KMS-11 (cell line): Measurements from ENCODE around the gene CCNJL.

Experiments
- H2AFZ ChIP-seq: fragments of 200-600 bp; sonication (generic); 2 replicates; pipeline ENCODE4 v1.6.1; 2016; ENCODE audit warnings: antibody characterized with exemption, mixed run types, low read depth
- H3K27ac ChIP-seq: fragments of 200-600 bp; sonication (generic); 2 replicates; pipeline ENCODE4 v1.6.1; 2016; ENCODE audit warnings: mild to moderate bottlenecking, mixed run types
- H3K27me3 ChIP-seq: fragments of 200-600 bp; sonication (generic); 2 replicates; pipeline ENCODE4 v1.6.1; 2017; ENCODE audit warnings: mild to moderate bottlenecking, low read depth, mixed run types, moderate library complexity; ENCODE audit not compliant: insufficient read depth
- H3K36me3 ChIP-seq: fragments of 200-600 bp; sonication (generic); 2 replicates; pipeline ENCODE4 v1.6.1; 2017; ENCODE audit warnings: mild to moderate bottlenecking, mixed run types; ENCODE audit not compliant: insufficient read depth
- H3K4me1 ChIP-seq: fragments of 200-600 bp; sonication (generic); 2 replicates; pipeline ENCODE4 v1.6.1; 2016; ENCODE audit warnings: mild to moderate bottlenecking, low read depth, mixed run types; ENCODE audit not compliant: poor library complexity, severe bottlenecking
- H3K4me2 ChIP-seq: fragments of 200-600 bp; sonication (generic); 2 replicates; pipeline ENCODE4 v1.7.0; 2016; ENCODE audit warnings: mild to moderate bottlenecking, mixed run types
- H3K4me3 ChIP-seq: fragments of 200-600 bp; sonication (generic); IDR thresholded peaks from 2 replicates; pipeline ENCODE4 v1.6.1; 2017; ENCODE audit warnings: low read depth, low read length, mixed read lengths; ENCODE audit not compliant: insufficient read depth
- H3K79me2 ChIP-seq: fragments of 200-600 bp; sonication (generic); 2 replicates; pipeline ENCODE4 v1.6.1; 2016; ENCODE audit warnings: low read depth, mixed run types; ENCODE audit not compliant: insufficient read depth
- H3K9ac ChIP-seq: fragments of 200-600 bp; sonication (generic); 2 replicates; pipeline ENCODE4 v1.6.1; 2016; ENCODE audit warnings: mild to moderate bottlenecking, mixed run types
- H4K20me1 ChIP-seq: fragments of 200-600 bp; sonication (generic); 2 replicates; pipeline ENCODE4 v1.6.1; 2016; ENCODE audit warnings: mild to moderate bottlenecking, mixed run types; ENCODE audit not compliant: insufficient read depth
- CTCF ChIP-seq: fragments of 200-600 bp; sonication (generic); conservative IDR thresholded peaks from 2 replicates; pipeline ENCODE4 v1.6.1; 2017; ENCODE audit warnings: low read depth, mild to moderate bottlenecking, antibody characterized with exemption, low read length, moderate library complexity, mixed read lengths

The CCNJL gene

GRCh38 chr5:160305319-160305718 lies 7.0 kb downstream of the CCNJL start:
- Histone ChIP-seq H2AFZ (no peak overlapping the region), H3K4me2 (no peak overlapping the region), H3K4me3 (no peak overlapping the region), H3K36me3 (no peaks in the 10 kb centered on the region), H4K20me1 (no peaks in the 10 kb centered on the region), H3K9ac (no peak overlapping the region), H3K27me3 (no peaks in the 10 kb centered on the region), H3K27ac (no peak overlapping the region), H3K79me2 (no peaks in the 10 kb centered on the region), H3K4me1 (no peaks in the 10 kb centered on the region)
- TF ChIP-seq CTCF: no peak

GRCh38 chr5:160303690-160304089 lies 8.7 kb downstream of the CCNJL start:
- no peak for TF ChIP-seq CTCF
- H3K4me2 ChIP-seq: no peak overlapping the region
- H3K27me3 ChIP-seq: no peaks in the 10 kb centered on the region
- no peaks in the 10 kb centered on the region for H3K36me3 ChIP-seq
- H3K27ac ChIP-seq: no peak overlapping the region
- no peaks in the 10 kb centered on the region for H3K4me1 ChIP-seq
- no peak overlapping the region for H2AFZ ChIP-seq
- no peaks in the 10 kb centered on the region for H3K79me2 ChIP-seq
- H4K20me1 ChIP-seq: no peaks in the 10 kb centered on the region
- no peak overlapping the region for H3K4me3 ChIP-seq
- H3K9ac ChIP-seq: no peak overlapping the region

GRCh38 chr5:160298189-160298588 lies 14.2 kb downstream of the CCNJL start:
- no peaks in the 10 kb centered on the region for H3K79me2 ChIP-seq
- no peaks in the 10 kb centered on the region for H3K4me1 ChIP-seq
- H2AFZ ChIP-seq: no peak overlapping the region
- H4K20me1 ChIP-seq: no peaks in the 10 kb centered on the region
- TF ChIP-seq CTCF: no peak
- H3K4me2 ChIP-seq: no peak overlapping the region
- H3K27me3 ChIP-seq: no peaks in the 10 kb centered on the region
- no peaks in the 10 kb centered on the region for H3K36me3 ChIP-seq
- no peak overlapping the region for H3K27ac ChIP-seq
- no peak overlapping the region for H3K4me3 ChIP-seq
- no peak overlapping the region for H3K9ac ChIP-seq

- H3K4me2 ChIP-seq: no peak overlapping the region
- no peak overlapping the region for H3K9ac ChIP-seq
- H3K27ac ChIP-seq: no peak overlapping the region
- no peak for TF ChIP-seq CTCF
- H3K4me3 ChIP-seq: no peak overlapping the region
- H3K4me1 ChIP-seq: no peaks in the 10 kb centered on the region
- no peak overlapping the region for H2AFZ ChIP-seq
- no peaks in the 10 kb centered on the region for H3K27me3 ChIP-seq
- no peaks in the 10 kb centered on the region for H4K20me1 ChIP-seq
- no peaks in the 10 kb centered on the region for H3K79me2 ChIP-seq
- H3K36me3 ChIP-seq: no peaks in the 10 kb centered on the region
Measured at GRCh38 chr5:160297776-160298175, 14.6 kb downstream of the CCNJL start.

GRCh38 chr5:160297004-160297403 lies 15.4 kb downstream of the CCNJL start:
- Histone ChIP-seq H3K36me3 (no peaks in the 10 kb centered on the region), H3K4me1 (peaks cover 3% of the 10 kb centered on the region), H3K4me2 (no peak overlapping the region), H3K27ac (no peak overlapping the region), H3K27me3 (no peaks in the 10 kb centered on the region), H4K20me1 (no peaks in the 10 kb centered on the region), H3K79me2 (no peaks in the 10 kb centered on the region), H3K4me3 (no peak overlapping the region), H2AFZ (no peak overlapping the region), H3K9ac (no peak overlapping the region)
- TF ChIP-seq CTCF: no peak
